ENCODE results near the gene NEDD8.

NEDD8 gene

DNA sequence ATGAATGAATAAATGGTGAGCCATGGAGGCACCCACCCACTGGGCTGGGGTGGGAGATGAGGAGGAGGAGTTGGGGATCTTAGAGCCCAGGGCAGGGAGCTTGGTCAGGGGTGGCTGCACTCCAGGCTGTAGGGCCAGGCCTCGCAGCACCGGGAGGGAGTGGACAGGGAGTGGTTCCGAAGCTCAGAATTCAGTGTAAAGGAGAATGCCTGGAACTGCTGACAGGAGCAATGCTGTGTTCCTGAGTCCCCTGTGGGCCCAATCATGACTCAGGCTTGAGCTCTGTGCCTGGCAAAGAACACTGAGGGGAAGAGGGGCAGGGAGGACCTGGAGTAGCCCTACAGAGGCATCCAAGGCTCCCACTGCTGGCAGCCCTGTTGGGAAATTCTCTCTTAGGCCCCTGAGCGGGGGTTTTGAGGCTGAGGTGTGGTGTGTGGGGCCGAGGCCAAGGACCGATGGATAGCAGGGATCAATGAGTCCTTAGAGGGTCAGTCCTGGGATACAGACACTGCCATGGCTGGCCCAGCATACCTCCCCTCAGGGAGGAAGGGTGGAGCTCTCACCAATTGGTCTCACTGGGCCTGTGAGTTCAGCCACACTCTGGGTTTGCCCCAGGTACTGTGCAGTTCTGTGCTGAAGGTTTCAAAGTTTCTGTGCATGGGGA lies 48.8 kb upstream of the NEDD8 start (continued):
- TF ChIP-seq ZNF274 (IDR thresholded peaks at IDR 0.05; ENCODE audit: low read length), result no peak
- no peak for TF ChIP-seq ZNF274 (tag by site-specific recombination; IDR thresholded peaks at IDR 0.05; ENCODE audit: borderline replicate concordance)
- no peak for TF ChIP-seq HIC1 (tag by site-specific recombination; IDR thresholded peaks at IDR 0.05)
- no peak for TF ChIP-seq ZBTB26 (tag by site-specific recombination; optimal IDR thresholded peaks at IDR 0.05)
- TF ChIP-seq, protein P1, sequence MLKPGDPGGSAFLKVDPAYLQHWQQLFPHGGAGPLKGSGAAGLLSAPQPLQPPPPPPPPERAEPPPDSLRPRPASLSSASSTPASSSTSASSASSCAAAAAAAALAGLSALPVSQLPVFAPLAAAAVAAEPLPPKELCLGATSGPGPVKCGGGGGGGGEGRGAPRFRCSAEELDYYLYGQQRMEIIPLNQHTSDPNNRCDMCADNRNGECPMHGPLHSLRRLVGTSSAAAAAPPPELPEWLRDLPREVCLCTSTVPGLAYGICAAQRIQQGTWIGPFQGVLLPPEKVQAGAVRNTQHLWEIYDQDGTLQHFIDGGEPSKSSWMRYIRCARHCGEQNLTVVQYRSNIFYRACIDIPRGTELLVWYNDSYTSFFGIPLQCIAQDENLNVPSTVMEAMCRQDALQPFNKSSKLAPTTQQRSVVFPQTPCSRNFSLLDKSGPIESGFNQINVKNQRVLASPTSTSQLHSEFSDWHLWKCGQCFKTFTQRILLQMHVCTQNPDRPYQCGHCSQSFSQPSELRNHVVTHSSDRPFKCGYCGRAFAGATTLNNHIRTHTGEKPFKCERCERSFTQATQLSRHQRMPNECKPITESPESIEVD (tag by site-specific recombination; IDR thresholded peaks at IDR 0.05), result no peak

GRCh38 chr14:24279301-24280186 lies 47.4 kb upstream of the NEDD8 start:
- Histone ChIP-seq H3K4me3 (ENCODE audit: low read depth, low read length) (no peak overlapping the region), H3K36me3 (ENCODE audit: control insufficient read depth in 2 of 2, insufficient read depth in 1 of 2, low read length in 2 of 2) (no peaks in the 10 kb centered on the region), H3K9me3 (ENCODE audit: control insufficient read depth, insufficient read depth, low read depth, low read length) (no peaks in the 10 kb centered on the region), H3K27ac (ENCODE audit: extremely low read depth, low read depth, low read length) (no peak overlapping the region), H3K4me1 (ENCODE audit: control insufficient read depth, insufficient read depth, low read length) (no peaks in the 10 kb centered on the region)
- CTCF ChIA-PET, result interaction anchor here (2.2 kb wide), 1 partner anchor 18 kb away, joined by 12 read pairs; no protein-coding TSS in a partner anchor
- no peak for TF ChIP-seq ZNF626 (tag by site-specific recombination; IDR thresholded peaks at IDR 0.05)
- no peak for TF ChIP-seq ZNF510 (tag by site-specific recombination; IDR thresholded peaks at IDR 0.05; ENCODE audit: insufficient replicate concordance)
- no peak for TF ChIP-seq ZSCAN30 (tag by site-specific recombination; IDR thresholded peaks at IDR 0.05)
- TF ChIP-seq MEIS1 (CRISPR knock-in tag; IDR thresholded peaks at IDR 0.05; ENCODE audit: borderline replicate concordance), result no peak
- TF ChIP-seq, protein P2, sequence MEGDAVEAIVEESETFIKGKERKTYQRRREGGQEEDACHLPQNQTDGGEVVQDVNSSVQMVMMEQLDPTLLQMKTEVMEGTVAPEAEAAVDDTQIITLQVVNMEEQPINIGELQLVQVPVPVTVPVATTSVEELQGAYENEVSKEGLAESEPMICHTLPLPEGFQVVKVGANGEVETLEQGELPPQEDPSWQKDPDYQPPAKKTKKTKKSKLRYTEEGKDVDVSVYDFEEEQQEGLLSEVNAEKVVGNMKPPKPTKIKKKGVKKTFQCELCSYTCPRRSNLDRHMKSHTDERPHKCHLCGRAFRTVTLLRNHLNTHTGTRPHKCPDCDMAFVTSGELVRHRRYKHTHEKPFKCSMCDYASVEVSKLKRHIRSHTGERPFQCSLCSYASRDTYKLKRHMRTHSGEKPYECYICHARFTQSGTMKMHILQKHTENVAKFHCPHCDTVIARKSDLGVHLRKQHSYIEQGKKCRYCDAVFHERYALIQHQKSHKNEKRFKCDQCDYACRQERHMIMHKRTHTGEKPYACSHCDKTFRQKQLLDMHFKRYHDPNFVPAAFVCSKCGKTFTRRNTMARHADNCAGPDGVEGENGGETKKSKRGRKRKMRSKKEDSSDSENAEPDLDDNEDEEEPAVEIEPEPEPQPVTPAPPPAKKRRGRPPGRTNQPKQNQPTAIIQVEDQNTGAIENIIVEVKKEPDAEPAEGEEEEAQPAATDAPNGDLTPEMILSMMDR (tag by site-specific recombination; IDR thresholded peaks at IDR 0.05), result peak; percentile 70; the same call in 1 of the 2 replicates
- no peak for TF ChIP-seq ZNF423 (tag by site-specific recombination; IDR thresholded peaks at IDR 0.05)
- TF ChIP-seq, protein P3, sequence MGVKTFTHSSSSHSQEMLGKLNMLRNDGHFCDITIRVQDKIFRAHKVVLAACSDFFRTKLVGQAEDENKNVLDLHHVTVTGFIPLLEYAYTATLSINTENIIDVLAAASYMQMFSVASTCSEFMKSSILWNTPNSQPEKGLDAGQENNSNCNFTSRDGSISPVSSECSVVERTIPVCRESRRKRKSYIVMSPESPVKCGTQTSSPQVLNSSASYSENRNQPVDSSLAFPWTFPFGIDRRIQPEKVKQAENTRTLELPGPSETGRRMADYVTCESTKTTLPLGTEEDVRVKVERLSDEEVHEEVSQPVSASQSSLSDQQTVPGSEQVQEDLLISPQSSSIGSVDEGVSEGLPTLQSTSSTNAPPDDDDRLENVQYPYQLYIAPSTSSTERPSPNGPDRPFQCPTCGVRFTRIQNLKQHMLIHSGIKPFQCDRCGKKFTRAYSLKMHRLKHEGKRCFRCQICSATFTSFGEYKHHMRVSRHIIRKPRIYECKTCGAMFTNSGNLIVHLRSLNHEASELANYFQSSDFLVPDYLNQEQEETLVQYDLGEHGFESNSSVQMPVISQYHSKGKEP (tag by site-specific recombination; IDR thresholded peaks at IDR 0.05), result no peak
- TF ChIP-seq ZNF776 (tag by site-specific recombination; IDR thresholded peaks at IDR 0.05; ENCODE audit: borderline replicate concordance), result no peak
- POLR2A ChIA-PET, result interaction anchor here (2.9 kb wide), 1 partner anchor 8 kb away, joined by 14 read pairs; the partner anchor contains the start of gene RABGGTA

All from HEK293 (cell line).